ENCODE measurements around the gene TANGO2.

TANGO2 gene

GRCh38 chr22:20028855-20029549 is 8.1 kb downstream of the TANGO2 start:
- DNase-seq, result no peak

- no peak for DNase-seq
Observed at GRCh38 chr22:20029550-20030225, 8.8 kb downstream of the TANGO2 start.

DNA sequence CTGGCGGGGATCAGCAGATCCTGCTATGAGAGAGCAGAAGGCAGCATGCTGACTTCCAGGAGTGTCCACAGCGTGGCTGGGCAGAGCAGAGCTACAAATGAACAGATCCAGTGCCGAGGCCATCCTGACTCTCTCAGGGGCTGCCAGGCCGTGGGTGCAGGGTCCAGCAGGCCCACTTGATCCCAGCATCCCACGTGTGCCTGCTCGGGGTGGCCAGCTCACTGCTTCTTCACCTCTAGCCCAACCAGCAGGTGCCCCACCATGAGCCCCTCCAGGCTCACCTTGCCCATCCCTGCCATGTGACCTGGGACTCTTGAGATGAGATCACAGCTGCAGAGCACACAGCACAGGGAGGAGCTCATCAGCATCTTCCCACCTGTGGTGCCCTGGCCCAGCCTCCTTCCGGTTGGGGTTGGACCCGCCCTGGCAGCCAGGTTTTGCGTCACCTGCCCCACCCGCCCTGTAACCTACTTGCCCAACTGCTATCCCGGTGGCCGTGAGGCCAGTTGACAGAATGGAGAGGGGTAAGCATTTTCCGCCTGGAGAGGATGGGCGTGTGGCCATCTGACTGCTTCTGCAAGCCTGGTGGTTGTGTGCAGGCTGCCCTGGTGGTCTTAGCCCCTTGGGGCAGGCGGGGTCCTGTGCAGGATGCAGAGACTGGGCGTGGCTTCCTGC is 11.0 kb downstream of the TANGO2 start:
- DNase-seq, result no peak

- no peak for DNase-seq
Observed at GRCh38 chr22:20032407-20032991, 11.6 kb downstream of the TANGO2 start.

- DNase-seq, result no peak
Observed at GRCh38 chr22:20033045-20033706, 12.3 kb downstream of the TANGO2 start.

- DNase-seq, result no peak
Observed at GRCh38 chr22:20034143-20034542, 13.2 kb downstream of the TANGO2 start.

DNA sequence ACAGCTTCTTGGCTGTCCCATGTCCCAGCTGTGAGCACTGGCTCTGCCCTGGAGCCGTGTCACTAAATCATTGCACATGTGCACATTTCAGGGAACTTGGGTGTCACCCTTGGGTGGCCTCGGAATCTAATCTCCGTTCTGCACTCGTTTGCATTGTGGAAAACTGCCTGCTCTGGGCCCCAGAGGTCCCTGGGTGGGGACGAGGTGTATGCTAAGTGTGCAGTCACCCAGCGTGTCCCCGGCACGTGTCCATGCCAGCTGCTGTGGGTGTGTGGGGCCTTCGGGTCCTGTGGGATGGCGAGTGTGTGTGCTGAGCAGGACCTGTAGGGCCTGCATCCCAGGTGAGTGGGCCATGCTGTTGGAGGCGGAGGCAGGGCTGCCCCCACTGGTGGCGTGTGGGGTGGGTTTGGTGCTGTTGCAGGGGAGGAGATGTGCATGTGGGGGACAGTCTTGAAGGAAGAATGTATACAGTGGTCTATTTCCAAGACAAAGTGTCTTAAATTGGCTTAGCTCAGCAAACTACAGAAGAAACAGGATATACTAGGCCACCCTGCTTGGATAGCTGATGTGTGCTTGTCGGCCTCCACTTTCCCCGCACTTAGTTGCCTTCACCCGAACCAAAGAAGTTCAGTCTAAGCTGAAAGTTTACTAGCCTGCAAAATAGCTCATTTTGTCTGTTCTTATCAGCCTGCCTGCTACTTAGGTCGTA is 14.6 kb downstream of the TANGO2 start:
- DNase-seq, result no peak

GRCh38 chr22:20036084-20036482 is 15.2 kb downstream of the TANGO2 start:
- no peak for DNase-seq

DNA sequence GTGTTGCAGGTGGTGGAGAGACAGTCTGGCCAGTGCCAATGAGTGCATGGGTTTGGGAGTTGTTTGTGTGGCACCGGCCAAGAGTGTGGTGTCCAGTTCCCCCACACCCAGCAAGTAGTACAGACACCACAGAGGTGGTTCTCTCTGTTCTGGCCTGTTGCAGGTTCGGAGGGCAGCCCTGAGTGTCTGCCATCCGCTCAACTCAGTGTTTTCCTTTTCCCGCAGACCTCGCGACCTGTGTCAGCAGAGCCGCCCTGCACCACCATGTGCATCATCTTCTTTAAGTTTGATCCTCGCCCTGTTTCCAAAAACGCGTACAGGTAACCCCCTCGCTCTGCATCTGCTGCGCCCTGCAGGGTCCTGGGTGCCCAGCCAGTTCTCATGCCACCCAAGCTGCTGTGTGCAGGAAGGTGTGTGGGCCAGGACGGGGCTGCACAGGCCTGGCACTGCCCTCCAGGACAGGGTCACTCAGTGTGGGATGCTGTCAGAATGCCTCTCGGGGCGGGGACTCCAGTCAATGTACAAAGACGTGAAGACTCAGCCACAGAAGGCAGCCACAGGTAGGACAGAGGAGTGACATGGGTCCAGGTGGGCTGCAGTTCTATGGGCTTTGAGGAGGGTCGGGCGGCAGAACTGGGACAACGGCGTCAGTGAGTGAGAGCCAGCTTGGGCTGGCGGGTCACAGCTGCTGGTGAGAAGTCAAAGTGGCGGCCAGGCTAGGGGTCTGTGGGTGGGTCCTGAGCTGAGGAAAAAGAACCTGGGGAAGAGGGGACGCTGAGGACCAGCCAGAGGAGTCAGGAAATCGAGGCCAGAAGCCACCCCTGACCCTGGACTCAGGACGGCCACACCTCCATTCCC is 15.9 kb downstream of the TANGO2 start:
- no peak for DNase-seq

GRCh38 chr22:20037419-20037818 is 16.5 kb downstream of the TANGO2 start:
- no peak for DNase-seq

DNA sequence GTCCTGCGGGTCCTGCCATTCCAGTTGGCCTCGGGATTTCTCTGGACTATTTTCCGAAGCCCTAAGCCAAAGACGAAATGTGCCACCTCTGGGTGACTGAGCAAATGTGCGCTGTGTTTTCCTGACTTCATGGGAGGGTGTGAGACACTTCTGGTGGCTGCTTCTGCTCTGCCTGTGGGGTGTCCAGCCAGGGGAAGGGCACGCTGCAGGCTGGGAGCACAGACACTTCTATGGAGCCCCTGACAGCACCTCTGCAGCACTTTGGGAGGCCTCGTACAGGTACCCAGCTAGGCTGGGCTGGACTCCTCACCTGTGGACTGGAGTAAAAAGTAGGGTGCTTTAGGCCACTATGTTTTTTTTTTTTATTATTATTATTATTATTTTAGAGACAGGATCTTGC is 17.7 kb downstream of the TANGO2 start:
- DNase-seq, result no peak

- no peak for DNase-seq
Observed at GRCh38 chr22:20039683-20040325, 18.9 kb downstream of the TANGO2 start.

DNA sequence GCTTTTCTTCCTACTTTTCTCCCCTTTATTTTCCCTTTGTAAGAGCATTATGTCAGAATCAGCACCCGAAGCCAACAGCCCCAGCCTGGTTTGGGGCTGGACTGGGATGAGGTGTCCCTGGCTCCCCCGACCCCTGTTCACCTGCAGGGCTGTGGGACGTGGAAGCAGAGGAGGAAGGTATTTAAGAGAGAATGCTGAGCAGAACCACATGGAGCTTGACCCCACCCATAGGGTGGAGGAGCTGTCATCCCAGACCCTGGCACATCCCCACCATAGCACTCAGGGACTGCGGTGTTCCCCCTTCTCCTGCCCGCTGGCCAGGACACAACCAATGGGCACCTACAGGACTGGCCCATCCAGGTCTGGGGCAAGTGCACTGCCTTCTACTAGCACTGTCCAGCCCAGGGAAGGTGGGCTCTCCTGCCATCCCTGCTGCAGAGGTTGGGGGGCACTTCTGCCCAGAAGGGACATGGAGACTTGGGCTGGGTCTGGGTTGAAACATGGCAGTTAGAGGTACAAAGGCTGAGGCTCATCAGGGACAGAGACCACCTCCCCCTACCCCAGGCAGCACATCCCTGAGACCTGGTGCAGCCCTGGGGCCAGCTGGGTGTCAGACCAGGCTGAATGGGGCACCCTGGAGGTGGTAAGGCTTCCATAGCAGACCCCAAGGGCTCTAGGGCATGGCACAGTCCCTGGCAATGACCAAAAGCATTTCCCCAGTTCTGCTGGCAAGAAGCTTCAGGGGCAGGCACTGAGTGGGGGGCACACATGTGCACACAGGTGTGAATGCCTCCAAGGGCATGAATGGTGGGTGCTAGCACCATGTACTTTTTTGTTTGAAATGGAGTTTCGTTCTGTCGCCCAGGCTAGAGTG is 19.7 kb downstream of the TANGO2 start:
- no peak for DNase-seq

DNA sequence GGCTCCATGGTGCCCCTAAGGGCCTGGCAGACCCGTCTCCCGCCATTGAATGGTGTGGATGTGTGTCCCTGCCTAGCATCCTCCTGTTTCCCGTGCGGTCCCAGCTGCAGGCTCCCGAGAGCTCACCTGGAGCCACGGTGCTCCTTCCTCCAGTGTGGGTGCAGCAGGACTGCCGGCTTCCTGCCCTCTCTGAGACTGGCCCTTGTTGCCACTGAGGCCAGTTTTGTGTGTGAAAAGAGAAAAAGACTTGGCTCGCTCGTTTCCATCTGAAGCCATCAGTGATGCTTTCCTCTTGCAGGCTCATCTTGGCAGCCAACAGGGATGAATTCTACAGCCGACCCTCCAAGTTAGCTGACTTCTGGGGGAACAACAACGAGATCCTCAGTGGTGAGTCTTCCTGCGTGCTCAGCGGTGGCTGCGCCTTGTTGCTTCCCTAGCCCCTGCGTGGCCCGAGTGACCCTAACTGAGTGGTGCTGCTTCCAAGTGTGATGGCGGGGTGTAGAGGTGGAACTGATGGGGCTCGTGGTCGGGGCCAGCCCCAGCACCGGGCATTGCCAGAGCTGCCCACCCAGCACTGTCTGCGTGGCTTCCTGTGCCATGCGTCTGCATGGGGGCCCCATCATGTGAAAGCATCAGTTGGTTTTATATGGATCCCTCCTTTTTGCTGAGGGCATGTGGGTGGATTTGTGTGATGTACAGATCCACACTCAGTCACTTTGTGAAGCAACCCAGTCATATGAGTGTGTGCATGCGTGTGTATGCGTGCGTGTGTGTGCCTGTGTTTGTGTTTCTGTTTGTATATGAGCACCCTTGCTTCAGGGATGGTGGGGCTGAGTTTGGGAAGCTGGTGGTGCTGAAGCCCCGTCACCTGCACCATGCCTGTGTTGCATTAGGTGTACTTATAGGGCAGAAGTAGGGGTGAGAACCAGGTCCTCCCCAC is 22.4 kb downstream of the TANGO2 start:
- DNase-seq, result no peak

GRCh38 chr22:20043997-20044342 is 23.1 kb downstream of the TANGO2 start:
- no peak for DNase-seq

- DNase-seq, result no peak
Observed at GRCh38 chr22:20044495-20045151, 23.7 kb downstream of the TANGO2 start.

GRCh38 chr22:20046730-20047129 is 25.8 kb downstream of the TANGO2 start:
- DNase-seq, result no peak

GRCh38 chr22:20051927-20052308 is 31.0 kb downstream of the TANGO2 start:
- no peak for DNase-seq
